HG03103 (cell line): ENCODE measurements around the gene ZNF41.

Experiments
- ATAC-seq: cut with Tn5 transposase; IDR thresholded peaks from one replicate; pipeline ENCODE4 v1.9.1; 2021; ENCODE audit warnings: low read depth; ENCODE audit not compliant: unreplicated experiment

The ZNF41 gene

GRCh38 chrX:47420265-47420664 is 62.8 kb downstream of the ZNF41 start:
- ATAC-seq: no peak

- no peak for ATAC-seq
Measured at GRCh38 chrX:47413179-47413594, 69.8 kb downstream of the ZNF41 start.
